H1 (cell line): ENCODE results near the gene PLCB3. TPM values are rescaled to one million over a fixed set of nuclear protein-coding genes. Genes with fewer than 3 reads are reported as not detected.

Source experiments
- CTCF ChIA-PET: fragments of 300-600 bp; sonication (Branson Sonifier 250); formaldehyde crosslinking; loops from one replicate; lab custom pipeline; 2021; ENCODE audit not compliant: partially characterized antibody; lab: Charles Lee
- POLR2A ChIA-PET: fragments of 300-600 bp; sonication (Branson Sonifier 250); formaldehyde crosslinking; loops from one replicate; lab custom pipeline; 2021; ENCODE audit warnings: inconsistent platforms; ENCODE audit not compliant: partially characterized antibody; lab: Charles Lee
- DNase-seq, 2 experiments: peaks; one replicate each; pipeline versions ENCODE4 v3.0.0 to v3.0.0-alpha.2; 2010 to 2022; ENCODE audit warnings: low spot score in 2 of 2, low read depth in 1 of 2, mixed read lengths in 1 of 2
- FAIRE-seq: peaks from 2 replicates; lab custom pipeline; 2011; peaks lifted over from hg19 to GRCh38; lab: Jason Lieb, UNC
- H2AFZ ChIP-seq: 2 replicates; pipeline ENCODE4 v1.8.1; 2012; ENCODE audit warnings: low read length, inconsistent platforms
- H2AK5ac ChIP-seq: 2 replicates; pipeline ENCODE4 v1.6.1; 2013; ENCODE audit warnings: low read depth, low read length
- H2BK120ac ChIP-seq: replicated peaks from 2 replicates; pipeline ENCODE3; 2013; ENCODE audit warnings: low read depth, low read length, inconsistent platforms
- H2BK12ac ChIP-seq: 2 replicates; pipeline ENCODE4 v1.6.1; 2013; ENCODE audit warnings: low read depth, low read length
- H2BK15ac ChIP-seq: 2 replicates; pipeline ENCODE4 v1.6.1; 2013; ENCODE audit warnings: low read length
- H2BK20ac ChIP-seq: 2 replicates; pipeline ENCODE4 v1.6.1; 2013; ENCODE audit warnings: low read length
- H2BK5ac ChIP-seq: 2 replicates; pipeline ENCODE4 v1.6.1; 2013; ENCODE audit warnings: low read depth, low read length
- H3K14ac ChIP-seq: 2 replicates; pipeline ENCODE4 v1.6.1; 2013; ENCODE audit warnings: inconsistent platforms; ENCODE audit not compliant: insufficient read length
- H3K18ac ChIP-seq: 2 replicates; pipeline ENCODE4 v1.6.1; 2013; ENCODE audit warnings: low read length; ENCODE audit errors: extremely low read depth
- H3K23ac ChIP-seq: 2 replicates; pipeline ENCODE4 v1.6.1; 2013; ENCODE audit warnings: inconsistent platforms; ENCODE audit not compliant: insufficient read length
- H3K23me2 ChIP-seq: 2 replicates; pipeline ENCODE4 v1.6.1; 2013; ENCODE audit warnings: low read depth, low read length
- H3K27ac ChIP-seq: 2 replicates; pipeline ENCODE4 v1.6.1; 2011; ENCODE audit warnings: low read depth, low read length, inconsistent platforms
- H3K27me3 ChIP-seq, 4 experiments: replicated peaks in 1 of 4; 1 replicate in 1 of 4; 2 replicates in 3 of 4; pipeline versions ENCODE4 v1.6.1 to v1.8.1; 2011 to 2013; ENCODE audit warnings: low read length in 3 of 4, mild to moderate bottlenecking in 3 of 4, inconsistent platforms in 2 of 4, mixed read lengths in 2 of 4, moderate library complexity in 1 of 4; ENCODE audit not compliant: control insufficient read depth in 3 of 4, insufficient read depth in 3 of 4; ENCODE audit errors: extremely low read depth in 1 of 4
- H3K36me3 ChIP-seq, 4 experiments: 2 replicates each; pipeline versions ENCODE4 v1.6.1 to v1.8.1; 2011 to 2013; ENCODE audit warnings: mild to moderate bottlenecking in 4 of 4, low read length in 3 of 4, moderate library complexity in 2 of 4, control low read depth in 1 of 4, inconsistent platforms in 1 of 4; ENCODE audit not compliant: insufficient read depth in 4 of 4, control insufficient read depth in 2 of 4
- H3K4ac ChIP-seq: replicated peaks from 2 replicates; pipeline ENCODE3; 2013; ENCODE audit warnings: low read length, low read depth, mixed read lengths, inconsistent platforms; ENCODE audit not compliant: insufficient read length
- H3K4me1 ChIP-seq, 4 experiments: replicated peaks in 1 of 4; 1 replicate in 1 of 4; 2 replicates in 3 of 4; pipeline versions ENCODE4 v1.6.1 to v1.8.1; 2011 to 2013; ENCODE audit warnings: low read length in 3 of 4, inconsistent platforms in 2 of 4, mixed read lengths in 1 of 4; ENCODE audit not compliant: insufficient read depth in 4 of 4, control insufficient read depth in 3 of 4
- H3K4me2 ChIP-seq, 2 experiments: 2 replicates each; pipeline versions ENCODE4 v1.6.1 to v1.8.1; 2011 to 2013; ENCODE audit warnings: low read depth in 2 of 2, low read length in 2 of 2, control low read depth in 1 of 2, inconsistent platforms in 1 of 2, mild to moderate bottlenecking in 1 of 2; ENCODE audit not compliant: insufficient read depth in 1 of 2
- H3K4me3 ChIP-seq, 4 experiments: fragments of 200-600, 300-600 bp in 1 of 4; sonication (generic), shearing (Covaris generic), sonication (Bioruptor Twin) in 1 of 4; 2 replicates each; pipeline versions ENCODE4 v1.5.1 to v1.8.1; 2011 to 2016; ENCODE audit warnings: low read length in 4 of 4, low read depth in 3 of 4, control low read depth in 2 of 4, inconsistent platforms in 2 of 4, mild to moderate bottlenecking in 2 of 4, mixed read lengths in 1 of 4, moderate library complexity in 1 of 4; ENCODE audit not compliant: insufficient read depth in 2 of 4; ENCODE audit errors: extremely low read depth in 1 of 4
- H3K56ac ChIP-seq: replicated peaks from 2 replicates; pipeline ENCODE3; 2013; ENCODE audit warnings: low read depth, mild to moderate bottlenecking, mixed read lengths, low read length, inconsistent platforms; ENCODE audit not compliant: insufficient read length
- H3K79me1 ChIP-seq: 2 replicates; pipeline ENCODE4 v1.6.1; 2013; ENCODE audit warnings: low read depth, low read length, control low read depth
- H3K79me2 ChIP-seq, 2 experiments: 2 replicates each; pipeline versions ENCODE4 v1.6.1 to v1.8.1; 2012 to 2013; ENCODE audit warnings: low read length in 2 of 2, mild to moderate bottlenecking in 2 of 2, inconsistent platforms in 1 of 2; ENCODE audit not compliant: insufficient read depth in 2 of 2, control insufficient read depth in 1 of 2
- H3K9ac ChIP-seq, 4 experiments: replicated peaks in 1 of 4; 1 replicate in 1 of 4; 2 replicates in 3 of 4; pipeline versions ENCODE4 v1.6.1 to v1.8.1; 2011 to 2013; ENCODE audit warnings: low read depth in 3 of 4, low read length in 3 of 4, control low read depth in 2 of 4, mild to moderate bottlenecking in 2 of 4, moderate library complexity in 2 of 4, inconsistent platforms in 1 of 4; ENCODE audit errors: extremely low read depth in 1 of 4
- H3K9me3 ChIP-seq, 2 experiments: 2 replicates each; pipeline versions ENCODE4 v1.6.1 to v1.8.1; 2012 to 2013; ENCODE audit warnings: mild to moderate bottlenecking in 2 of 2, moderate library complexity in 2 of 2, control low read depth in 1 of 2, inconsistent platforms in 1 of 2, low read depth in 1 of 2, low read length in 1 of 2, mixed read lengths in 1 of 2; ENCODE audit not compliant: insufficient read depth in 2 of 2
- H4K20me1 ChIP-seq, 2 experiments: replicated peaks in 1 of 2; 2 replicates each; pipeline versions ENCODE3 to v1.8.1; 2011 to 2013; ENCODE audit warnings: inconsistent platforms in 2 of 2, low read length in 2 of 2, mild to moderate bottlenecking in 1 of 2; ENCODE audit not compliant: insufficient read depth in 2 of 2, control insufficient read depth in 1 of 2
- H4K5ac ChIP-seq: 2 replicates; pipeline ENCODE4 v1.6.1; 2013; ENCODE audit warnings: low read length, low read depth, mixed read lengths, inconsistent platforms; ENCODE audit not compliant: insufficient read length
- H4K8ac ChIP-seq: 2 replicates; pipeline ENCODE4 v1.8.0; 2013; ENCODE audit warnings: mild to moderate bottlenecking, moderate library complexity, low read length, inconsistent platforms; ENCODE audit not compliant: insufficient read depth; ENCODE audit errors: extremely low read depth
- H4K91ac ChIP-seq: replicated peaks from 2 replicates; pipeline ENCODE3; 2013; ENCODE audit warnings: low read length, mixed read lengths, inconsistent platforms; ENCODE audit not compliant: insufficient read length
- KDM1A ChIP-seq: fragments of 200-600, 300-600 bp; sonication (generic); IDR thresholded peaks from 2 replicates; pipeline ENCODE4 v1.7.1; 2016; ENCODE audit warnings: mild to moderate bottlenecking, low read length, borderline replicate concordance
- RNF2 ChIP-seq: fragments of 200-900, 300-1000 bp; sonication (generic); IDR thresholded peaks from 2 replicates; pipeline ENCODE4 v1.7.1; 2016; ENCODE audit warnings: borderline replicate concordance, low read depth, mild to moderate bottlenecking, antibody characterized with exemption, low read length; ENCODE audit not compliant: poor library complexity, severe bottlenecking; ENCODE audit errors: missing control alignments
- WGBS, 2 experiments: shearing (Covaris generic) in 1 of 2; methylation state at CpG; one replicate each; pipeline versions ENCODE4 v1.1.6 to v1.1.7; 2013 to 2015; ENCODE audit warnings: low lambda C conversion rate in 2 of 2, mixed read lengths in 2 of 2, inconsistent platforms in 1 of 2, low coverage in 1 of 2, missing lambda C conversion rate in 1 of 2; ENCODE audit not compliant: insufficient replicate concordance in 2 of 2, insufficient coverage in 1 of 2, insufficient read length in 1 of 2; ENCODE audit errors: extremely low coverage in 1 of 2, missing lambda C conversion rate in 1 of 2; 5-methylcytosine and 5-hydroxymethylcytosine counted together
- polyA plus RNA-seq, 7 experiments: library from polyadenylated mRNA; depleted of rRNA in 3 of 7; stranded (reverse) in 5 of 7; unstranded in 2 of 7; fragments of >200 nt in 5 of 7; fragments of 200-250 nt in 2 of 7; gene quantifications; 1 replicate in 5 of 7; 2 replicates in 1 of 7; 4 replicates in 1 of 7; pipeline versions ENCODE4 v1.2.1 to v1.2.3, GENCODE V29; 2011 to 2013; ENCODE audit warnings: missing spikeins in 2 of 7, mixed read lengths in 2 of 7
- total RNA-seq: library from RNA; stranded (reverse); fragmentation: NEBNext Ultra II Directional; extraction: Animal tissue kit (Norgen Biotek cat#: 25700); gene quantifications from 2 replicates; pipeline ENCODE4 v1.2.1, GENCODE V29; 2021

PLCB3 gene
- total and polyA plus RNA-seq, 2 of the 8 experiments (the other 6 are each of a cell fraction or from before 2014, with no cell fraction given) = 47.2 to 104 TPM

DNA sequence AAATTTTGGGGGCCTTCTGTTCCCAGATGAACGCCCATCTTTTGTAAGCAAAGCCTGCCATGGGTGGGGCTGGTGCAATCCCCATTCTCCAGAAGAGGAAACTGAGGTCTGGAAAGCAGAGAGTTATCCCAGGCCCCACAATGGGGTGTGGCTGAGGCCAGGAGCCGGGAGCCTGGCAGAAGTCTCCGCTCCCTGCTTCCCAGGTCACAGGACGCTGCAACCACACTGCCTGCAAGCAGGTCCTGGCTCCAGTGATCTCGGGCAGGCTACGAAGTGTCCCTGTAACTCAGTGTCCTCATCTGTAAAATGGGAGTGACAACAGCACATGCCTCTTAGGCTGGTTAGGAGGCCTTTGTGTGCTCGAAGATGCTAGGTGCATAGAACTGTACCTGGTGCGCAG is 1.7 kb downstream of the PLCB3 start:
- no peaks in the 10 kb centered on the region for H3K27me3 ChIP-seq
- peaks cover 10% of the 10 kb centered on the region; the same call in 1 of the 2 replicates for H3K23me2 ChIP-seq
- POLR2A ChIA-PET = interaction anchor here (3.9 to 13.1 kb wide), 5 partner anchors 9 to 19 kb away, joined by 36 to 352 read pairs (median 101); partner anchors contain the start of genes DNAJC4, FKBP2, PPP1R14B and VEGFB
- peaks cover 0 to 23% of the 10 kb centered on the region in 2 experiments; a peak in 1 of 4 replicates for H3K79me2 ChIP-seq
- no peak overlapping the region for H4K5ac ChIP-seq
- no peak overlapping the region for H2BK120ac ChIP-seq
- 0 out of 2 replicates have a peak overlapping the region, but pooled peaks have one; percentile 54 for H2AK5ac ChIP-seq
- no peak overlapping the region; the same call in 1 of the 2 replicates for H3K18ac ChIP-seq
- peak overlapping the region in 3 of 4 experiments; percentile 74 to 86 (median 77); a peak in 6 of 8 replicates for H3K4me3 ChIP-seq
- H2AFZ ChIP-seq = no peak overlapping the region
- no peak overlapping the region for H3K23ac ChIP-seq
- H3K4ac ChIP-seq = no peak overlapping the region
- no peak overlapping the region for H3K56ac ChIP-seq
- H3K4me1 ChIP-seq = peaks cover 0 to 35% (median 31%) of the 10 kb centered on the region in 4 experiments; a peak in 6 of 7 replicates
- H3K9ac ChIP-seq = peak overlapping the region in 1 of 4 experiments; percentile 10; a peak in 2 of 7 replicates
- DNase-seq (no peak), FAIRE-seq (no peak)
- no peak overlapping the region for H4K91ac ChIP-seq
- no peak overlapping the region for H3K14ac ChIP-seq
- H2BK20ac ChIP-seq = no peak overlapping the region; the same call in 1 of the 2 replicates
- no peak overlapping the region for H3K27ac ChIP-seq
- peaks cover 2% of the 10 kb centered on the region; the same call in 1 of the 2 replicates for H3K79me1 ChIP-seq
- CTCF ChIA-PET = interaction anchor here (0.8 to 10.0 kb wide), 6 partner anchors 13 to 102 kb away, joined by 3 to 102 read pairs (median 4); no protein-coding TSS in a partner anchor
- H4K20me1 ChIP-seq = peaks cover 6 to 19% of the 10 kb centered on the region in 2 experiments
- no peaks in the 10 kb centered on the region for H3K9me3 ChIP-seq
- H2BK15ac ChIP-seq = no peak overlapping the region
- TF ChIP-seq RNF2 = no peak
- TF ChIP-seq KDM1A = peak; percentile 37; the same call in 1 of the 2 replicates
- H3K4me2 ChIP-seq = peak overlapping the region; percentile 73 to 88
- peaks cover 8 to 31% (median 17%) of the 10 kb centered on the region in 4 experiments for H3K36me3 ChIP-seq
- no peak overlapping the region for H4K8ac ChIP-seq
- no peak overlapping the region for H2BK5ac ChIP-seq
- peak overlapping the region; percentile 60; the same call in 1 of the 2 replicates for H2BK12ac ChIP-seq
- 86% methylated on average over 8 of the region's 8 CpGs; no CpG with 5 or more reads in 1 of the 2 experiments for WGBS, 2 experiments
